PFSK-1 (cell line): ENCODE results near the gene CTH.

ENCODE experiments used
- POLR2AphosphoS5 ChIP-seq: IDR thresholded peaks from 2 replicates; pipeline ENCODE4 v1.6.1; 2012; ENCODE audit warnings: low read depth, mild to moderate bottlenecking, control low read depth, low read length, moderate library complexity
- TAF1 ChIP-seq: IDR thresholded peaks from 2 replicates; pipeline ENCODE4 v1.6.1; 2012; ENCODE audit warnings: low read length, control low read depth, borderline replicate concordance; ENCODE audit not compliant: insufficient read depth

GRCh38 chr1:70458131-70458530 lies 47.1 kb downstream of the CTH start:
- TF ChIP-seq POLR2AphosphoS5 (no peak), TAF1 (no peak)
